DOHH2 (cell line): Measurements from ENCODE around the gene MPZL2.

ENCODE experiments used
- H3F3A ChIP-seq: fragments of 200-600 bp; sonication (generic), shearing (Covaris generic); 2 replicates; pipeline ENCODE4 v1.6.0; 2016; ENCODE audit warnings: antibody characterized with exemption, mild to moderate bottlenecking; ENCODE audit not compliant: control insufficient read depth, insufficient read depth
- H3K27ac ChIP-seq: fragments of 200-600 bp; sonication (generic); 2 replicates; pipeline ENCODE4 v1.5.1; 2014; ENCODE audit warnings: low read depth, mild to moderate bottlenecking, low read length, moderate library complexity
- H3K27me3 ChIP-seq: fragments of 200-600 bp; sonication (generic); 2 replicates; pipeline ENCODE4 v1.6.1; 2014; ENCODE audit warnings: mild to moderate bottlenecking, low read length, mixed read lengths; ENCODE audit not compliant: control insufficient read depth
- H3K36me3 ChIP-seq: fragments of 200-600 bp; sonication (generic); 2 replicates; pipeline ENCODE4 v1.6.1; 2014; ENCODE audit warnings: mild to moderate bottlenecking, low read length, moderate library complexity, mixed read lengths; ENCODE audit not compliant: control insufficient read depth
- H3K4me1 ChIP-seq: fragments of 200-600 bp; sonication (generic); 2 replicates; pipeline ENCODE4 v1.6.1; 2014; ENCODE audit warnings: mild to moderate bottlenecking, low read length, mixed read lengths; ENCODE audit not compliant: control insufficient read depth
- H3K4me2 ChIP-seq: fragments of 200-600 bp; sonication (generic); 2 replicates; pipeline ENCODE4 v1.6.0; 2014; ENCODE audit warnings: mild to moderate bottlenecking, low read length, moderate library complexity
- H3K4me3 ChIP-seq: fragments of 200-600 bp; sonication (generic); 2 replicates; pipeline ENCODE4 v1.5.1; 2014; ENCODE audit warnings: mild to moderate bottlenecking, low read length, mixed read lengths
- H3K79me2 ChIP-seq: fragments of 200-600 bp; sonication (generic); 2 replicates; pipeline ENCODE4 v1.6.1; 2014; ENCODE audit warnings: mild to moderate bottlenecking, low read length, mixed read lengths; ENCODE audit not compliant: control insufficient read depth
- H3K9me2 ChIP-seq: fragments of 200-600 bp; sonication (generic); replicated peaks from 2 replicates; pipeline ENCODE4 v1.6.1; 2014; ENCODE audit warnings: mild to moderate bottlenecking, low read length, mixed read lengths; ENCODE audit not compliant: control insufficient read depth
- H3K9me3 ChIP-seq: fragments of 200-600 bp; sonication (generic); 2 replicates; pipeline ENCODE4 v1.6.1; 2014; ENCODE audit warnings: antibody characterized with exemption, low read length, mixed read lengths; ENCODE audit not compliant: control insufficient read depth, insufficient read depth
- H4K20me1 ChIP-seq: fragments of 200-600 bp; sonication (generic); 2 replicates; pipeline ENCODE4 v1.6.0; 2014; ENCODE audit warnings: low read depth, mild to moderate bottlenecking, antibody characterized with exemption, low read length, moderate library complexity; ENCODE audit not compliant: control insufficient read depth, insufficient read depth
- CTCF ChIP-seq: fragments of 200-600 bp; sonication (generic); IDR thresholded peaks from one replicate; pipeline ENCODE4 v1.5.1; 2014; ENCODE audit warnings: antibody characterized with exemption, mild to moderate bottlenecking, low read depth, low read length; ENCODE audit not compliant: poor library complexity, severe bottlenecking
- EZH2phosphoT487 ChIP-seq: fragments of 200-600 bp; sonication (generic); IDR thresholded peaks from 2 replicates; pipeline ENCODE4 v1.6.1; 2017; ENCODE audit warnings: borderline replicate concordance, mild to moderate bottlenecking, antibody characterized with exemption, low read length, moderate library complexity, mixed read lengths

Gene MPZL2

GRCh38 chr11:118290923-118291322 is 26.8 kb upstream of the MPZL2 start:
- TF ChIP-seq CTCF (peak; percentile 52), EZH2phosphoT487 (no peak)
- H3K9me2 ChIP-seq, result no peaks in the 10 kb centered on the region
- no peak overlapping the region for H3K27ac ChIP-seq
- H3K9me3 ChIP-seq, result no peaks in the 10 kb centered on the region
- no peak overlapping the region for H3K4me2 ChIP-seq
- peaks cover 30% of the 10 kb centered on the region for H3K4me1 ChIP-seq
- H3K36me3 ChIP-seq, result no peaks in the 10 kb centered on the region
- H3K27me3 ChIP-seq, result no peaks in the 10 kb centered on the region
- H4K20me1 ChIP-seq, result no peaks in the 10 kb centered on the region
- no peak overlapping the region for H3K4me3 ChIP-seq
- no peaks in the 10 kb centered on the region for H3K79me2 ChIP-seq
- no peaks in the 10 kb centered on the region; the same call in 1 of the 2 replicates for H3F3A ChIP-seq

GRCh38 chr11:118289401-118289800 is 25.3 kb upstream of the MPZL2 start:
- peaks cover 17% of the 10 kb centered on the region for H3K4me1 ChIP-seq
- H3K27ac ChIP-seq, result no peak overlapping the region
- no peaks in the 10 kb centered on the region for H3K79me2 ChIP-seq
- H3K27me3 ChIP-seq, result no peaks in the 10 kb centered on the region
- H4K20me1 ChIP-seq, result no peaks in the 10 kb centered on the region
- H3K4me2 ChIP-seq, result no peak overlapping the region
- H3K4me3 ChIP-seq, result no peak overlapping the region
- H3F3A ChIP-seq, result no peaks in the 10 kb centered on the region; the same call in 1 of the 2 replicates
- H3K9me3 ChIP-seq, result no peaks in the 10 kb centered on the region
- TF ChIP-seq EZH2phosphoT487 (no peak), CTCF (no peak)
- no peaks in the 10 kb centered on the region for H3K36me3 ChIP-seq
- no peaks in the 10 kb centered on the region for H3K9me2 ChIP-seq

DNA sequence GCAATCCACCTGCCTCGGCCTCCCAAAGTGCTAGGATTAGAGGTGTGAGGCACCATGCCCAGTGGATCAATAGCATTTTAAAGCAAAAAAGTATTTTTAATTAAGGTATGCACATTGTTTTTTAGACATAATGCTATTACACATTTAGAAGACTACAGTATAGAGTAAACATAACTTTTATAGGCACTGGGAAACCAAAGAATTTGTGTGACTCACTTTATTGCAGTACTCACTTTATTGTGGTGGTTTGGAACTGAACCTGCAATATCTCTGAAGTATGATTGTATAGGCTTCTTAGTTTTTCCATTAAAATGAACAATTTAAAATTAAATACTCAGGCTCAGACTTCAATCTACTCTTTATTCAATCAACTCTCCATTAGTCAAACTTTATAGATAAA is 22.9 kb upstream of the MPZL2 start:
- no peaks in the 10 kb centered on the region for H3K9me3 ChIP-seq
- peaks cover 12% of the 10 kb centered on the region for H3K4me1 ChIP-seq
- no peaks in the 10 kb centered on the region for H3K27me3 ChIP-seq
- no peaks in the 10 kb centered on the region for H3K36me3 ChIP-seq
- no peak overlapping the region for H3K4me2 ChIP-seq
- no peaks in the 10 kb centered on the region for H3K9me2 ChIP-seq
- H3K79me2 ChIP-seq, result no peaks in the 10 kb centered on the region
- H4K20me1 ChIP-seq, result no peaks in the 10 kb centered on the region
- no peak overlapping the region for H3K4me3 ChIP-seq
- peaks cover 3% of the 10 kb centered on the region for H3F3A ChIP-seq
- TF ChIP-seq EZH2phosphoT487, result no peak
- no peak for TF ChIP-seq CTCF
- no peak overlapping the region for H3K27ac ChIP-seq

DNA sequence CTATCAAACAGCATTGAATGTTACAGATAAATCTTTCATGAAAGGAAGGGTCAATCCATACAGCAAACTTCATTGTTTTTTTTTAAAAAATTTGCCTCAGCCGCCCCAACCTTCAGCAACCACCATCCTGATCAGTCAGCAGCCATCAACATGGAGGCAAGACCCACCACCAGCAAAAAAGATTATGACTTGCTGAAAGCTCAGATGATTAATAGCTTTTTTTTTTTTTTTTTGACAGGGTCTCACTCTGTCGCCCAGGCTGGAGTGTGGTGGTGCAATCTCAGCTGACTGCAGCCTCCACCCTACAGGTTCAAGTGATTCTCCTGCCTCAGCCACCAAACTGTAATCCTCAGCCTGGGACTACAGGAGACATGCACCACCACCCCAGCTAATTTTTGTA is 22.4 kb upstream of the MPZL2 start:
- Histone ChIP-seq H3F3A (peaks cover 3% of the 10 kb centered on the region), H3K27me3 (no peaks in the 10 kb centered on the region), H3K4me1 (peaks cover 13% of the 10 kb centered on the region), H4K20me1 (no peaks in the 10 kb centered on the region), H3K36me3 (no peaks in the 10 kb centered on the region), H3K4me3 (no peak overlapping the region), H3K79me2 (no peaks in the 10 kb centered on the region), H3K4me2 (no peak overlapping the region), H3K27ac (no peak overlapping the region), H3K9me2 (no peaks in the 10 kb centered on the region), H3K9me3 (no peaks in the 10 kb centered on the region)
- TF ChIP-seq CTCF, result no peak
- TF ChIP-seq EZH2phosphoT487, result no peak
